Measurements from ENCODE around the gene AOPEP.

GRCh38 chr9:94717761-94718160 lies 8.7 kb upstream of the AOPEP start:
- no peak for TF ChIP-seq POLR2A (IDR thresholded peaks at IDR 0.05)
- no peak for TF ChIP-seq CTCF (IDR thresholded peaks at IDR 0.05)
